HG03520 (cell line): ENCODE measurements around the gene IFT172.
A peak's percentile ranks its signal among the peaks of the same experiment; 100 is the strongest.
"Not testable (repeated sequence)": the region's sequence is repeated elsewhere in the genome, so short reads cannot be mapped to it uniquely, and the experiment has no call there.

Experiments
- ATAC-seq: cut with Tn5 transposase; IDR thresholded peaks from one replicate; pipeline ENCODE4 v1.9.1; 2021; ENCODE audit warnings: mild to moderate bottlenecking, moderate library complexity; ENCODE audit not compliant: unreplicated experiment

IFT172 gene

GRCh38 chr2:27489498-27490397 is at the start of gene IFT172:
IFT172 (minus strand) TSS chr2:27489743; CDS start chr2:27489653, 90 bp downstream.
- peak; percentile 94 for ATAC-seq

GRCh38 chr2:27538839-27539450 is 49.4 kb upstream of the IFT172 start:
- ATAC-seq = not testable (repeated sequence)

GRCh38 chr2:27537287-27537686 is 47.7 kb upstream of the IFT172 start:
- no peak for ATAC-seq

- no peak for ATAC-seq
These were observed 42.4 kb upstream of the IFT172 start for GRCh38 chr2:27531983-27532382.

GRCh38 chr2:27527182-27527581 is 37.6 kb upstream of the IFT172 start:
- no peak for ATAC-seq

GRCh38 chr2:27522400-27522945 is 32.9 kb upstream of the IFT172 start:
- no peak for ATAC-seq

GRCh38 chr2:27520316-27520715 is 30.8 kb upstream of the IFT172 start:
- ATAC-seq = no peak

- ATAC-seq = no peak
These were observed 29.2 kb upstream of the IFT172 start for GRCh38 chr2:27518782-27519113.

GRCh38 chr2:27518113-27518781 is 28.7 kb upstream of the IFT172 start:
- ATAC-seq = no peak

- ATAC-seq = no peak
These were observed 19.8 kb upstream of the IFT172 start for GRCh38 chr2:27509326-27509725.

- ATAC-seq = no peak
These were observed 17.8 kb upstream of the IFT172 start for GRCh38 chr2:27507293-27507692.

GRCh38 chr2:27506587-27506986 is 17.0 kb upstream of the IFT172 start:
- ATAC-seq = no peak

- no peak for ATAC-seq
These were observed 12.6 kb upstream of the IFT172 start for GRCh38 chr2:27502142-27502541.

- no peak for ATAC-seq
These were observed 11.5 kb upstream of the IFT172 start for GRCh38 chr2:27501042-27501441.

- no peak for ATAC-seq
These were observed 9.4 kb upstream of the IFT172 start for GRCh38 chr2:27498975-27499374.

- no peak for ATAC-seq
These were observed 7.7 kb upstream of the IFT172 start for GRCh38 chr2:27497288-27497627.

- ATAC-seq = no peak
These were observed 7.1 kb upstream of the IFT172 start, which contains the start of gene GCKR for GRCh38 chr2:27496357-27497287. GCKR (plus strand) TSS chr2:27496839; CDS start chr2:27496905, 66 bp downstream.

GRCh38 chr2:27495840-27496356 is 6.4 kb upstream of the IFT172 start:
- no peak for ATAC-seq

GRCh38 chr2:27494944-27495554 is 5.5 kb upstream of the IFT172 start, which contains the start of gene FNDC4:
FNDC4 (minus strand) TSS chr2:27495200; CDS start chr2:27494679, 521 bp downstream.
- ATAC-seq = no peak
